GM19025 (cell line): Measurements from ENCODE around the gene ARID4B.
"Not testable (repeated sequence)": the region's sequence is repeated elsewhere in the genome, so short reads cannot be mapped to it uniquely, and the experiment has no call there.

Source experiments
- ATAC-seq: cut with Tn5 transposase; IDR thresholded peaks from one replicate; pipeline ENCODE4 v1.9.1; 2021; ENCODE audit warnings: mild to moderate bottlenecking, low read depth, moderate library complexity; ENCODE audit not compliant: unreplicated experiment

Gene ARID4B, protein sequence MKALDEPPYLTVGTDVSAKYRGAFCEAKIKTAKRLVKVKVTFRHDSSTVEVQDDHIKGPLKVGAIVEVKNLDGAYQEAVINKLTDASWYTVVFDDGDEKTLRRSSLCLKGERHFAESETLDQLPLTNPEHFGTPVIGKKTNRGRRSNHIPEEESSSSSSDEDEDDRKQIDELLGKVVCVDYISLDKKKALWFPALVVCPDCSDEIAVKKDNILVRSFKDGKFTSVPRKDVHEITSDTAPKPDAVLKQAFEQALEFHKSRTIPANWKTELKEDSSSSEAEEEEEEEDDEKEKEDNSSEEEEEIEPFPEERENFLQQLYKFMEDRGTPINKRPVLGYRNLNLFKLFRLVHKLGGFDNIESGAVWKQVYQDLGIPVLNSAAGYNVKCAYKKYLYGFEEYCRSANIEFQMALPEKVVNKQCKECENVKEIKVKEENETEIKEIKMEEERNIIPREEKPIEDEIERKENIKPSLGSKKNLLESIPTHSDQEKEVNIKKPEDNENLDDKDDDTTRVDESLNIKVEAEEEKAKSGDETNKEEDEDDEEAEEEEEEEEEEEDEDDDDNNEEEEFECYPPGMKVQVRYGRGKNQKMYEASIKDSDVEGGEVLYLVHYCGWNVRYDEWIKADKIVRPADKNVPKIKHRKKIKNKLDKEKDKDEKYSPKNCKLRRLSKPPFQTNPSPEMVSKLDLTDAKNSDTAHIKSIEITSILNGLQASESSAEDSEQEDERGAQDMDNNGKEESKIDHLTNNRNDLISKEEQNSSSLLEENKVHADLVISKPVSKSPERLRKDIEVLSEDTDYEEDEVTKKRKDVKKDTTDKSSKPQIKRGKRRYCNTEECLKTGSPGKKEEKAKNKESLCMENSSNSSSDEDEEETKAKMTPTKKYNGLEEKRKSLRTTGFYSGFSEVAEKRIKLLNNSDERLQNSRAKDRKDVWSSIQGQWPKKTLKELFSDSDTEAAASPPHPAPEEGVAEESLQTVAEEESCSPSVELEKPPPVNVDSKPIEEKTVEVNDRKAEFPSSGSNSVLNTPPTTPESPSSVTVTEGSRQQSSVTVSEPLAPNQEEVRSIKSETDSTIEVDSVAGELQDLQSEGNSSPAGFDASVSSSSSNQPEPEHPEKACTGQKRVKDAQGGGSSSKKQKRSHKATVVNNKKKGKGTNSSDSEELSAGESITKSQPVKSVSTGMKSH (N-terminal part only)

DNA sequence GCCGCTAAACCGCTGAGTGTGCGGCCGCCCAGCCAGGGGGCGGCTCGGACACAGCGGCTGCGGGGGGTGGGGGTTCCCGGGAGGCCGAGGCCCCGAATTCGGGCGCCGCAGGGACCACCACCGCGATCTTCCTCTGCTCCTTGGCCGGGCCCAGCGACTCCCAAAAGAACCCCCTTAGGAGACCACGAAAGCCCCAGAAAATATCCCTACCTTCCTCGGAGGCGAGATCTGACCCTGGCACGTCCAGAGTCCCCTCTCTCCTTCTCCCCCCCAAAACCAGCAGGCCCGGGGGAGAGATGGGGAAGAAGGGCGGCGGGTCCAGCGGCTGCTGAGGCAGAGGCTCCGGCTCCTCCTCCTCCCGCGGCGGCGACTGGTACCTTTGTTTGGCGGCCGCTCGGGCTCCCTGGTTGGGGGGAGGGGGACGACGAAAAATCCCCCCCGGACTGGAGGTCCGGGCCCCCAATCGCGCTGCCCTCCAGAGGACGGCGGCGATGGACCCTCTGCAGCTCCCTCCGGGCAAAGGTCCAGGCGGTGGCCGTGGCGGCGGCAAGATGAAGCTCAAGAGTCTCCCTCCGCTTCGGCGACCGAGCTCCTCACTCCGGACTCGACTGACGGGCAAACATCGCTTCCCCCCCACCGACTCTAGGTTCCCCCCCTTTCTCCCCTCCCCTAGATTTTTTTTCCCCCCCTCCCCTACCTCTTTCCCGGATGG is at the start of gene ARID4B:
TSS of gene ARID4B (minus strand) at position 621 of the 712 bp plus-strand sequence. CDS start 1,260 bp downstream, outside the sequence.
- ATAC-seq: peak; percentile 0

DNA sequence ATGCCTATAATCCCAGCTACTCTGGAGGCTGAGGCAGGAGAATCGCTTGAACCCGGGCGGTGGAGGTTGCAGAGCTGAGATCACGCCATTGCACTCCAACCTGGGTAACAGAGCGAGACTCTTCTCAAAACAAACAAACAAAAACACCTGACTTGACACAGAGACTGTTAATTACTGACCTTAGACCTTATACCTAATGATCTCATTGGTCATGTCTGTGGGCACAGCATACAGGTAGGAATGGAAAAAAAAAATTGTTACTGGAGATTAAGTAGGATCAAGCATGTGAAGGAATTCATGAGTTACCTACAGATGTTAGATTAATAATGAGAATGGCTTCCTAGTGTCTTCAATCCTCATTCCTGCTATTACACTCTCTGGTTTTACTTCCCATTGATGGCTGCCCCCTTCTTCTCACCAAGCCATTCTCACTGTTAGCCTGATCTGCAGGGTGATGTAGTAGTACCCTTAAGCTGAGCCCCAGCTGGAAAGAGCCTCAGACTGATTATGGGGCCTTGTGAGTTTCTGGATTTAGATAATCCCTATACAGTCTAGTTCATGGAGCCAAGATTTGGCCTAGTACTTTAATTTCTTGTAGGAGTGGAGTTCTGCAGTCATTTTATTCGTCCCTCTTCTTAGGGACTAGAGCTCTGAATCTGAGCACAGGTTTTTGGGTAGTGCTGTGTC is 48.1 kb upstream of the ARID4B start:
- no peak for ATAC-seq

DNA sequence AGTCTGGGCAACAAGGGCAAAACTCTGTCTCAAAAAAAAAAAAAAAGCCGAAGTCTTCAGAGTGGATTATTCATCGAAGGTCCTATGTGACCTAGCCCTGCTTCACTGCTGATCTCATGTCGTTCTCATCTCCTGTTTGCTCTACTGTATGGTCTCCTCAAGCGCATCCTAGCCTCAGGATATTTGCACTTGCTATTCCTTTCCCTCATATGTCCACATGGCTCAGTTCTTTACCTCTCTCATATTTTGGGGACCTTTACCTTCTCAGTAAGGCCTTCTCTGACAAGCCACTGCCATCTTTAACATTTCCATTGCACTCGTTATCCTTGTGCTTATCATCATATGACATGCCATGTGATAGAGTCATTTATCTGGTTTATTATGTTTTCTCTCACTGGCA is 41.8 kb upstream of the ARID4B start:
- ATAC-seq: no peak

- no peak for ATAC-seq
Observed at GRCh38 chr1:235368428-235368827, 40.4 kb upstream of the ARID4B start.

- ATAC-seq: peak; percentile 100
Observed at GRCh38 chr1:235367000-235367908, 39.3 kb upstream of the ARID4B start, which contains the start of gene TBCE. Gene TBCE (plus strand): TSS chr1:235367427. CDS start chr1:235380050, 12,623 bp downstream.

DNA sequence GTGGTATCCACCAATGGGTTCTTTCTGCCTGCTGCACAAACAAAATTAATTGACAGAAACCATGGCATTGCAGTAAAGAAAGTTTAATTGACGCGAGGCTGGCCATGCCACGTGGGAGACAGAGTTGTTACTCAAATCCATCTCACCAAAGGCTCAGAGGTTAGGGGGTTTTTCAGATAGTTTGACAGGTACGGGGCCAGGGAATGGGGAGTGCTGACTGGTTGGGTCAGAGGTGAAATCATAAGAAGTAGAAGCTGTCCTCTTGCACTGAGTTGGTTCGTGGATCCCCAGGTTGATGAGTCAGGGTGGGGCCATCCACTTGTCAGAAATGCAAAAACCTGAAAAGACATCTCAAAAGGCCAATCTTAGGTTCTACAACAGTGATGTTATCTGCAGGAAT is 38.3 kb upstream of the ARID4B start:
- no peak for ATAC-seq

GRCh38 chr1:235364189-235364588 is 36.2 kb upstream of the ARID4B start:
- ATAC-seq: not testable (repeated sequence)

DNA sequence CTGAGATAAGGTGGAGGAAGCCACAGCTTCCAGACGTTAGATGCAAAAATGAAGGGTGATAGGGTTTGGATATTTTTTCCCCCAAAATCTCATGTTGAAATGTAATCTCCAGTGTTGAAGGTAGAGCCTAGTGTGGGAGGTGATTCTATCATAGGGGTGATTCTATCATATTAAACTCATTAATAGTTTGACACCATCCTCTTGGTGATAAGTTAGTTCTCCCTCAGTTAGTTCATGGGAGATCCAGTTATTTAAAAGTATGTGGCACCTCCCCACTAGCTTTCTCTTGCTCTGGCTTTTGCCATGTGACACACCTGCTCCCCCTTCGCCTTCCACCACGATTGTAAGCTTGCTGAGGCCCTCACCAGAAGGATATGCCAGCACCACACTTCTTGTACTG is 30.9 kb upstream of the ARID4B start:
- ATAC-seq: no peak

- ATAC-seq: no peak
Observed at GRCh38 chr1:235357485-235358373, 29.8 kb upstream of the ARID4B start.

- no peak for ATAC-seq
Observed at GRCh38 chr1:235351898-235352297, 23.9 kb upstream of the ARID4B start.

GRCh38 chr1:235351441-235351840 is 23.5 kb upstream of the ARID4B start:
- ATAC-seq: no peak

GRCh38 chr1:235343726-235344125 is 15.7 kb upstream of the ARID4B start:
- ATAC-seq: no peak

DNA sequence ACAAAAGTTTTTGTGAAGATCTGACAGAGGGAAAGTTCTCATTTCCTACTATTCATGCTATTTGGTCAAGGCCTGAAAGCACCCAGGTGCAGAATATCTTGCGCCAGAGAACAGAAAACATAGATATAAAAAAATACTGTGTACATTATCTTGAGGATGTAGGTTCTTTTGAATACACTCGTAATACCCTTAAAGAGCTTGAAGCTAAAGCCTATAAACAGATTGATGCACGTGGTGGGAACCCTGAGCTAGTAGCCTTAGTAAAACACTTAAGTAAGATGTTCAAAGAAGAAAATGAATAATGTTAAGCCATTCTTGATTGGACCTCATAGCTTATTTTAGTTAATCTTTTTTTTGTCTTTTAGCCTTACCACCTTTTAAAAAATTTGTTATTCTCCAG is 14.5 kb upstream of the ARID4B start:
- ATAC-seq: no peak

GRCh38 chr1:235342039-235342438 is 14.1 kb upstream of the ARID4B start:
- ATAC-seq: no peak

DNA sequence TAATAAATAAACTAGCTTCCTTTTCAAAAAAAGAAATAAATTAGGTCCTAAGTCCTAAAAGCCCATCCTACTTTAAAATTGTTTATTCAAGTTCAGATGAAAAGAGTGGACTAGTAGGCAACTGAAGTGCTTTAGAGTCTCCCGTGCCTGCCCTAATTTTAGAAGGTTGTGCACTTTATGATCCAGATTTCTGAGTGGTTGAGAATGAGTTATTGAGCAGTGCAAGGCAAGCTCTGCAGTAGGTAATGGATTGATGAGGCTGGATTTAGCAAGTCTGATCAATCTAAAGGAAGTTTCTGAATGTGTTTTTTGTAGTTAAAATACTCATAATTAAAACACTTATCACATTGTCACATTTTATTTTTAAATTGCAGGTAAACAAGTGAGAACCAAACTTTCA is 13.4 kb upstream of the ARID4B start:
- no peak for ATAC-seq

GRCh38 chr1:235339746-235340145 is 11.8 kb upstream of the ARID4B start:
- no peak for ATAC-seq

DNA sequence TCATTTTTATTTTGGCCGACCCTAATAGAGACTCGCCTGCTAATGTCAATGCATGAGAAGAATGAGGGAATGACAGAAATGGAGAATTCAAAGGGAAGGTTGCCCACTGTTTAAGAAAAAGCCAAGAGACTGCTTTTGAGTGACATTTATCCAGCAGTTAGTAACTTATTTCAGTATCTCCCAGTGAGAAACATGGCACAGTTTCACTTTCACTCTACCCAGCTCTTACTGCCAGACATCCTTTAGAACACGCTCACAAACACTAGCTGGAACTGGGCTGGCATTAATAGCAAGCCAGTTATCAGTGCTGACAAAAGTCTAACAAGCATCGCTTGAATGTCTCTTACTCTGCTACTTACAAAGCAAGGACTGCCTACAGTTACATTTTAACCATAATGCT is 8.9 kb upstream of the ARID4B start:
- ATAC-seq: no peak

- ATAC-seq: no peak
Observed at GRCh38 chr1:235331401-235331800, 3.4 kb upstream of the ARID4B start.
